Endothelial cell of umbilical vein (primary cell): ENCODE results near the gene SORL1. TPM values are rescaled to one million over a fixed set of nuclear protein-coding genes. Genes with fewer than 3 reads are reported as not detected.

Source experiments
- BruUV-seq: library from RNA; stranded (reverse); fragments of 400-500 nt; replicated peaks from 2 replicates; lab custom pipeline; 2021; lab: Mats Ljungman, UMichigan
- CTCF ChIA-PET: fragments of 300-600, 350-600 bp; sonication (Branson Sonifier 250); formaldehyde crosslinking; loops from one replicate; lab custom pipeline; 2021; ENCODE audit warnings: antibody characterized with exemption, inconsistent platforms; lab: Charles Lee
- POLR2A ChIA-PET: fragments of 300-600, 350-600 bp; sonication (Branson Sonifier 250); formaldehyde crosslinking; loops from one replicate; lab custom pipeline; 2021; ENCODE audit warnings: antibody characterized with exemption, inconsistent platforms; lab: Charles Lee
- DNase-seq: peaks from one replicate; pipeline ENCODE4 v3.0.0-alpha.2; 2011; ENCODE audit warnings: low read depth, low spot score
- FAIRE-seq: peaks from 2 replicates; lab custom pipeline; 2011; peaks lifted over from hg19 to GRCh38; lab: Jason Lieb, UNC
- H2AFZ ChIP-seq: 2 replicates; pipeline ENCODE4 v1.6.0; 2012; ENCODE audit warnings: low read depth, low read length, control low read depth, inconsistent platforms
- H3K27ac ChIP-seq: 2 replicates; pipeline ENCODE4 v1.5.1; 2011; ENCODE audit warnings: low read depth, mild to moderate bottlenecking, control low read depth, low read length, moderate library complexity; ENCODE audit not compliant: insufficient read depth
- H3K27me3 ChIP-seq, 2 experiments: 2 replicates each; pipeline versions ENCODE4 v1.6.0 to v1.6.1; 2011; ENCODE audit warnings: low read length in 2 of 2, mixed read lengths in 1 of 2; ENCODE audit not compliant: control insufficient read depth in 2 of 2, insufficient read depth in 2 of 2
- H3K36me3 ChIP-seq, 2 experiments: 2 replicates in 1 of 2; 3 replicates in 1 of 2; pipeline ENCODE4 v1.5.1; 2011; ENCODE audit warnings: low read length in 2 of 2, mild to moderate bottlenecking in 1 of 2, moderate library complexity in 1 of 2; ENCODE audit not compliant: control insufficient read depth in 2 of 2, insufficient read depth in 2 of 2; ENCODE audit errors: extremely low read depth in 1 of 2
- H3K4me1 ChIP-seq: 3 replicates; pipeline ENCODE4 v1.5.1; 2011; ENCODE audit warnings: mild to moderate bottlenecking, low read length; ENCODE audit not compliant: control insufficient read depth, insufficient read depth; ENCODE audit errors: extremely low read depth
- H3K4me2 ChIP-seq: 2 replicates; pipeline ENCODE4 v1.6.1; 2011; ENCODE audit warnings: low read length, control low read depth, mixed read lengths; ENCODE audit not compliant: insufficient read depth
- H3K4me3 ChIP-seq, 3 experiments: fragments of 200-600 bp in 1 of 3; sonication (generic), shearing (Covaris generic) in 1 of 3; replicated peaks in 1 of 3; 2 replicates each; pipeline ENCODE4 v1.5.1; 2011 to 2016; ENCODE audit warnings: control low read depth in 3 of 3, low read length in 3 of 3, mild to moderate bottlenecking in 2 of 3, inconsistent platforms in 1 of 3, low read depth in 1 of 3, moderate library complexity in 1 of 3; ENCODE audit not compliant: insufficient read depth in 1 of 3
- H3K79me2 ChIP-seq: 2 replicates; pipeline ENCODE4 v1.6.0; 2012; ENCODE audit warnings: low read length, inconsistent platforms; ENCODE audit not compliant: control insufficient read depth, insufficient read depth
- H3K9ac ChIP-seq: replicated peaks from 2 replicates; pipeline ENCODE3; 2011; ENCODE audit warnings: low read length, control low read depth; ENCODE audit not compliant: insufficient read depth; ENCODE audit errors: extremely low read depth
- H3K9me1 ChIP-seq: replicated peaks from 3 replicates; pipeline ENCODE4 v1.6.0; 2011; ENCODE audit warnings: mild to moderate bottlenecking, low read length; ENCODE audit not compliant: control insufficient read depth, insufficient read depth; ENCODE audit errors: extremely low read depth
- H3K9me3 ChIP-seq: replicated peaks from 2 replicates; pipeline ENCODE4 v1.5.1; 2012; ENCODE audit warnings: low read length, inconsistent platforms; ENCODE audit not compliant: control insufficient read depth, insufficient read depth
- H4K20me1 ChIP-seq: replicated peaks from 2 replicates; pipeline ENCODE3; 2011; ENCODE audit warnings: mild to moderate bottlenecking, low read length; ENCODE audit not compliant: control insufficient read depth, insufficient read depth; ENCODE audit errors: extremely low read depth
- CTCF ChIP-seq, 2 donors: IDR thresholded peaks; 1 replicate in 1 of 2; 2 replicates in 1 of 2; pipeline ENCODE4 v1.5.1; 2011; ENCODE audit warnings: low read length in 2 of 2, mild to moderate bottlenecking in 2 of 2, moderate library complexity in 2 of 2, control low read depth in 1 of 2, inconsistent platforms in 1 of 2, low read depth in 1 of 2; ENCODE audit not compliant: insufficient read depth in 1 of 2; ENCODE audit errors: extremely low read depth in 1 of 2
- EZH2 ChIP-seq: IDR thresholded peaks from 2 replicates; pipeline ENCODE4 v1.6.1; 2012; ENCODE audit warnings: borderline replicate concordance, low read depth, mild to moderate bottlenecking, moderate library complexity, low read length, inconsistent platforms; ENCODE audit not compliant: severe bottlenecking
- FOS ChIP-seq: IDR thresholded peaks from 2 replicates; pipeline ENCODE4 v1.6.1; 2011; ENCODE audit warnings: mild to moderate bottlenecking, low read length, moderate library complexity, borderline replicate concordance; ENCODE audit not compliant: insufficient read depth
- GATA2 ChIP-seq: IDR thresholded peaks from 2 replicates; pipeline ENCODE4 v1.7.0; 2011; ENCODE audit warnings: low read depth, mild to moderate bottlenecking, moderate library complexity, mixed read lengths, low read length; ENCODE audit not compliant: insufficient read length, insufficient read depth
- JUN ChIP-seq: IDR thresholded peaks from 2 replicates; pipeline ENCODE4 v1.6.1; 2011; ENCODE audit warnings: borderline replicate concordance, low read depth; ENCODE audit not compliant: insufficient read length, insufficient read depth
- MYC ChIP-seq: IDR thresholded peaks from one replicate; pipeline ENCODE4 v1.6.1; 2011; ENCODE audit warnings: mild to moderate bottlenecking, low read depth, low read length
- POLR2A ChIP-seq: IDR thresholded peaks from 2 replicates; pipeline ENCODE4 v1.6.1; 2012; ENCODE audit warnings: low read depth, mild to moderate bottlenecking, control low read depth, low read length
- POLR2AphosphoS5 ChIP-seq: IDR thresholded peaks from 2 replicates; pipeline ENCODE4 v1.6.1; 2012; ENCODE audit warnings: low read depth, mild to moderate bottlenecking, control low read depth, low read length, moderate library complexity; ENCODE audit not compliant: insufficient read depth
- dilution Hi-C: fragments of 300-500 bp; cut with MboI; formaldehyde crosslinking; loops from one replicate; pipeline ENCODE4 v1.15.0; 2019; ENCODE audit warnings: low sequenced_read_pairs; ENCODE audit not compliant: extremely low pct_ligation_motif_present
- intact Hi-C: fragments of 100-400 bp; cut with micrococcal nuclease; formaldehyde crosslinking; loops from one replicate; pipeline ENCODE4 v1.10.0; 2022
- polyA plus RNA-seq, 4 experiments: library from polyadenylated mRNA; depleted of rRNA in 3 of 4; stranded (reverse) in 3 of 4; unstranded in 1 of 4; fragments of >200 nt; gene quantifications; 2 replicates each; pipeline versions ENCODE4 v1.2.1 to v1.2.3, GENCODE V29; 2011 to 2012; ENCODE audit warnings: missing spikeins in 1 of 4
- total RNA-seq: library from RNA; stranded (reverse); gene quantifications from 2 replicates; pipeline ENCODE4 v1.2.3, GENCODE V29; 2021
- TF ChIP-seq, protein P1 (sequence below): IDR thresholded peaks from 2 replicates; pipeline ENCODE4 v1.6.1; 2011; ENCODE audit not compliant: insufficient read depth, insufficient read length

The SORL1 gene
- total and polyA plus RNA-seq, 2 donors (not counting 3 experiments of a cell fraction or from before 2014, with no cell fraction given): 0.17 to 0.31 TPM

DNA sequence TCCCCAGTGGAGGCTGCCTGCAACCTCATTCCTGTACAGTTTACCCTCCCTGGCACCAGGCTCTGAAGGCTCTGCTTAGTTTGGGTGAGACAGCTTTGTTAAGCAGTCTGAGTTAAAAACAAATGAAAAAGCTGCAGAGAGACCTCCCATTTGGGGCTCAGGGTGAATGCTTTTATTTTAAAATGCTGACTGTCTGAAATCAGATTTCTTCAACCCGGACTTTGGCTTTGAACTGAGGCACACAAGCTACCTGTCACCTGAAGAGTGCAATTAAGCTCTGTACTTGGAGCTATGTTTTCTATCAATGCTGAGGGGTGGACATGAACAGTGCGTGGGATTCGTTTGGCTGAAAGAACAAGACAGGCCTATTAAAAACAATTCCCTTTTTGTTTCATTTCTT is 218.2 kb downstream of the SORL1 start:
- Histone ChIP-seq H3K4me2 (no peak overlapping the region), H3K27ac (no peak overlapping the region), H4K20me1 (no peaks in the 10 kb centered on the region), H3K27me3 (peaks cover 3 to 5% of the 10 kb centered on the region in 2 experiments), H3K9me1 (no peaks in the 10 kb centered on the region), H3K36me3 (no peaks in the 10 kb centered on the region), H3K79me2 (no peaks in the 10 kb centered on the region), H3K9ac (no peak overlapping the region), H3K4me1 (no peaks in the 10 kb centered on the region), H2AFZ (no peak overlapping the region), H3K4me3 (no peak overlapping the region), H3K9me3 (no peaks in the 10 kb centered on the region)
- intact Hi-C loops (no loop called here), dilution Hi-C loops (no loop called here)
- POLR2A ChIA-PET: no interaction called here
- DNase-seq (no peak), FAIRE-seq (no peak)
- TF ChIP-seq JUN (no peak), POLR2A (no peak), FOS (no peak), POLR2AphosphoS5 (no peak), CTCF (IDR thresholded peaks at IDR 0.05; ENCODE audit: extremely low read depth in 1 of 2, insufficient read depth in 1 of 2, low read depth in 1 of 2, low read length in 2 of 2) (no peak), GATA2 (no peak), EZH2 (no peak), MYC (no peak)
- TF ChIP-seq, protein P1, sequence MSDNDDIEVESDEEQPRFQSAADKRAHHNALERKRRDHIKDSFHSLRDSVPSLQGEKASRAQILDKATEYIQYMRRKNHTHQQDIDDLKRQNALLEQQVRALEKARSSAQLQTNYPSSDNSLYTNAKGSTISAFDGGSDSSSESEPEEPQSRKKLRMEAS: no peak
- CTCF ChIA-PET: interaction anchor here (0.6 to 1.2 kb wide), 6 partner anchors 8 to 835 kb away, joined by 3 to 4 read pairs (median 3); no protein-coding TSS in a partner anchor
- no TSS peak for BruUV-seq
